ENCODE measurements around the gene VPS25.
"Not testable (repeated sequence)": the region's sequence is repeated elsewhere in the genome, so short reads cannot be mapped to it uniquely, and the experiment has no call there.

Gene VPS25

GRCh38 chr17:42768006-42768405, 5.2 kb upstream of the VPS25 start:
- DNase-seq (ENCODE audit: low read depth in 2 of 2) = not testable (repeated sequence)

GRCh38 chr17:42769964-42770363, 3.3 kb upstream of the VPS25 start:
- not testable (repeated sequence) for DNase-seq (ENCODE audit: low read depth in 2 of 2)

GRCh38 chr17:42772945-42773289, 332 bp upstream of the VPS25 start:
- DNase-seq (ENCODE audit: low read depth in 2 of 2) = no peak

GRCh38 chr17:42774066-42774745, 957 bp downstream of the VPS25 start:
- DNase-seq (ENCODE audit: low read depth in 2 of 2) = no peak

GRCh38 chr17:42775534-42776098, 2.4 kb downstream of the VPS25 start:
- DNase-seq (ENCODE audit: low read depth in 2 of 2) = no peak

GRCh38 chr17:42778570-42778969, 5.3 kb downstream of the VPS25 start:
- no peak for DNase-seq (ENCODE audit: low read depth in 2 of 2)

GRCh38 chr17:42779304-42779935, 6.2 kb downstream of the VPS25 start:
- DNase-seq (ENCODE audit: low read depth in 2 of 2) = no peak

GRCh38 chr17:42779936-42780850, 6.9 kb downstream of the VPS25 start, which contains the start of gene WNK4:
WNK4 (plus strand) TSS chr17:42780610; CDS start chr17:42780699, 89 bp downstream.
- no peak for DNase-seq (ENCODE audit: low read depth in 2 of 2)

- DNase-seq (ENCODE audit: low read depth in 2 of 2) = no peak
These were observed 7.8 kb downstream of the VPS25 start for GRCh38 chr17:42780851-42781638.

- DNase-seq (ENCODE audit: low read depth in 2 of 2) = no peak
These were observed 8.5 kb downstream of the VPS25 start for GRCh38 chr17:42781639-42782165.

GRCh38 chr17:42782166-42783061, 9.2 kb downstream of the VPS25 start:
- DNase-seq (ENCODE audit: low read depth in 2 of 2) = no peak

GRCh38 chr17:42783062-42783790, 10.0 kb downstream of the VPS25 start:
- DNase-seq (ENCODE audit: low read depth in 2 of 2) = no peak

GRCh38 chr17:42783791-42784138, 10.5 kb downstream of the VPS25 start:
- no peak for DNase-seq (ENCODE audit: low read depth in 2 of 2)

GRCh38 chr17:42784409-42784808, 11.2 kb downstream of the VPS25 start:
- no peak for DNase-seq (ENCODE audit: low read depth in 2 of 2)

GRCh38 chr17:42784811-42785592, 11.8 kb downstream of the VPS25 start:
- DNase-seq (ENCODE audit: low read depth in 2 of 2) = no peak

- no peak for DNase-seq (ENCODE audit: low read depth in 2 of 2)
These were observed 14.0 kb downstream of the VPS25 start for GRCh38 chr17:42787266-42787665.

GRCh38 chr17:42791948-42792347, 18.7 kb downstream of the VPS25 start:
- DNase-seq (ENCODE audit: low read depth in 2 of 2) = no peak

GRCh38 chr17:42792545-42792944, 19.3 kb downstream of the VPS25 start:
- no peak for DNase-seq (ENCODE audit: low read depth in 2 of 2)

GRCh38 chr17:42795061-42795460, 21.8 kb downstream of the VPS25 start:
- DNase-seq (ENCODE audit: low read depth in 2 of 2) = no peak

All from stimulated activated CD4-positive, alpha-beta T cell treated with anti-CD3 and anti-CD28 coated beads, Interleukin-1b, Interleukin-23, amount 100 ng/mL, for 1 hour (primary cell).